Testis (tissue), 2 donors: ENCODE data around the gene PREPL.

ENCODE experiments used
- CTCF ChIP-seq, 3 experiments: fragments of 450-650 bp in 2 of 3; fragments of 200-600 bp in 1 of 3; sonication (generic) in 1 of 3; IDR thresholded peaks; one replicate each; pipeline ENCODE4 v1.5.1; 2016 to 2019; ENCODE audit warnings: antibody characterized with exemption in 3 of 3, mild to moderate bottlenecking in 2 of 3, moderate library complexity in 1 of 3
- POLR2A ChIP-seq: fragments of 450-650 bp; IDR thresholded peaks from one replicate; pipeline ENCODE4 v1.6.1; 2017; ENCODE audit warnings: antibody characterized with exemption, mild to moderate bottlenecking, moderate library complexity

DNA sequence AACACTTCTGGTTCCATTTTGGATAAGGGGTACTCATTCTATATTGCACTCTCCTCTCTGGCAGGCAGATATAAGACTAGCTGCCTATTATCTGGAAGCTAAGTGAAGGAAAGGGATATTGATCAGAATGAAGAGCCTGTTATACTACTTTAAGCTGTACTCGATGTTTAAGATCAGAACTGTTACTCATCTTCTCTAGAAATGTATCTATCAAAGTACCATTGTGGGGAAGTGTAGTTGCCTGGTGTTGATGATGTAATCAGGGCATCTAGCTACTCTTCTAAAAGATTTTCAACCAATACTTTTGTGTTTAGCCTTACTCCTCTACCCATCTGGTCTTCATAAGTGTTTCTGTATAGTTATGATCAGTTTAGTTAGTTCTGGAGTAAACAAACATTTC lies 6.3 kb upstream of the PREPL start:
- TF ChIP-seq POLR2A (no peak), CTCF (IDR thresholded peaks at IDR 0.05) (no peak)
